Mucosa of descending colon (tissue), 3 donors: Measurements from ENCODE around the gene USP20. TPM values are rescaled to one million over a fixed set of nuclear protein-coding genes. Genes with fewer than 3 reads are reported as not detected.
A peak's percentile ranks its signal among the peaks of the same experiment; 100 is the strongest.

ENCODE experiments used
- ATAC-seq: fragments of 200-7000 bp; cut with Tn5 transposase; one replicate; pipeline ENCODE4 v1.9.1; 2020; ENCODE audit warnings: mild to moderate bottlenecking, moderate library complexity
- DNase-seq, 3 donors: peaks; one replicate each; pipeline ENCODE4 v3.0.0-alpha.2; 2020
- H3K36me3 ChIP-seq: fragments of 200-600 bp; one replicate; pipeline ENCODE4 v1.8.0; 2021; ENCODE audit warnings: low read depth, mild to moderate bottlenecking
- H3K4me1 ChIP-seq: fragments of 200-600 bp; one replicate; pipeline ENCODE4 v1.8.0; 2021; ENCODE audit warnings: low read depth, mild to moderate bottlenecking
- H3K4me3 ChIP-seq: fragments of 200-600 bp; one replicate; pipeline ENCODE4 v1.8.0; 2021; ENCODE audit warnings: mild to moderate bottlenecking
- H3K9me3 ChIP-seq: fragments of 200-600 bp; one replicate; pipeline ENCODE4 v1.8.0; 2021; ENCODE audit warnings: mild to moderate bottlenecking
- intact Hi-C, 2 donors: fragments of 100-400 bp; cut with DNase I in 1 of 2; cut with micrococcal nuclease in 1 of 2; formaldehyde crosslinking; loops; one replicate each; pipeline versions ENCODE4 v1.11.0 to v1.11.1; 2022; cut with DNase I, micrococcal nuclease
- total RNA-seq, 3 donors: library from RNA; stranded (reverse); fragmentation: NEBNext Ultra II Directional in 2 of 3; extraction: Animal tissue kit (Norgen Biotek cat#: 25700) in 2 of 3; gene quantifications; one replicate each; pipeline versions ENCODE4 v1.2.1 to v1.2.4, GENCODE V29; 2021 to 2023
- TF ChIP-seq, protein P1 (sequence below): fragments of 200-600 bp; IDR thresholded peaks from one replicate; pipeline ENCODE4 v1.8.0; 2022; ENCODE audit warnings: antibody characterized with exemption, mild to moderate bottlenecking
- donor health status: DM: no; HTN: no; CAD: no; lungs with moderate emphysema.
- donor health status: DM: no; HTN: no; CAD: no.
- donor health status: DM: no; HTN: yes; CAD: no.

USP20 gene
- total RNA-seq, 3 donors from 2014 or later = 20.2 to 32.3 (median 22.9) TPM

DNA sequence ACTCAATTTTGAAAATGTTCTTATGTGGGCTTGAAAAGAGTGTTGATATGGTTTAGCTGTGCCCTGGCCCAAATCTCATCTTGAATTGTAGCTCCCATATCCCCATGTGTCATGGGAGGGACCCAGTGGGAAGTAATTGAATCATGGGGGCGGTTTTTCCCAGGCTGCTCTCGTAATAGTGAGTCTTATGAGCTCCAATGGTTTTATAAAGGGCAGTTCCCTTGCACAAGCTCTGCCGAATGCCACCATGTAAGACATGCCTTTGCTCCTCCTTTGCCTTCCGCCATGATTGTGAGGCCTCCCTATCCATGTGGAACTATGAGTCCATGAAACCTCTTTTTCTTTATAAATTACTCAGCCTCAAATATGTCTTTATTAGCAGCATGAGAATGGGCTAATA is 71.0 kb downstream of the USP20 start:
- ATAC-seq = no peak
- TF ChIP-seq, protein P1, sequence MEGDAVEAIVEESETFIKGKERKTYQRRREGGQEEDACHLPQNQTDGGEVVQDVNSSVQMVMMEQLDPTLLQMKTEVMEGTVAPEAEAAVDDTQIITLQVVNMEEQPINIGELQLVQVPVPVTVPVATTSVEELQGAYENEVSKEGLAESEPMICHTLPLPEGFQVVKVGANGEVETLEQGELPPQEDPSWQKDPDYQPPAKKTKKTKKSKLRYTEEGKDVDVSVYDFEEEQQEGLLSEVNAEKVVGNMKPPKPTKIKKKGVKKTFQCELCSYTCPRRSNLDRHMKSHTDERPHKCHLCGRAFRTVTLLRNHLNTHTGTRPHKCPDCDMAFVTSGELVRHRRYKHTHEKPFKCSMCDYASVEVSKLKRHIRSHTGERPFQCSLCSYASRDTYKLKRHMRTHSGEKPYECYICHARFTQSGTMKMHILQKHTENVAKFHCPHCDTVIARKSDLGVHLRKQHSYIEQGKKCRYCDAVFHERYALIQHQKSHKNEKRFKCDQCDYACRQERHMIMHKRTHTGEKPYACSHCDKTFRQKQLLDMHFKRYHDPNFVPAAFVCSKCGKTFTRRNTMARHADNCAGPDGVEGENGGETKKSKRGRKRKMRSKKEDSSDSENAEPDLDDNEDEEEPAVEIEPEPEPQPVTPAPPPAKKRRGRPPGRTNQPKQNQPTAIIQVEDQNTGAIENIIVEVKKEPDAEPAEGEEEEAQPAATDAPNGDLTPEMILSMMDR = no peak
- no peaks in the 10 kb centered on the region for H3K4me1 ChIP-seq
- no peak for DNase-seq
- intact Hi-C loops = no loop called here
- H3K36me3 ChIP-seq = no peaks in the 10 kb centered on the region
- H3K9me3 ChIP-seq = no peaks in the 10 kb centered on the region
- H3K4me3 ChIP-seq = no peak overlapping the region

DNA sequence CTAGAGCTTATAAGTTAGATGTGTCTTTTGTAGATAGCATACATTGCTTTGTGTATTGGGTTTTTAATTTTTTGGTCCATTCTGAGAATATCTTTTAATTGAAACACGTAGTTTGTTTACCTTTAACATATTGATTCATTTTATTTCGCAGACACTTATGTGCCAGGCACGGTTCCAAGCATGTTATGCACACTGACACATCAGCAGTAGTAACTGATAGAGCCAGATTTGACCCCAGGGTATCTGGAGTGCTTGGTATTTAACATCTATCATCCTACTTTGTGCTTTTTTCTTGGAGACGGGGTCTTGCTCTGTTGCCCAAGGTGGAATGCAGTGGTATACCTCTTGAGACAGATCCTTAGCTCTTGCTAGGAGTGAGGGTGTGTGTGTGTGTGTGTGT is 71.9 kb downstream of the USP20 start:
- Histone ChIP-seq H3K9me3 (no peaks in the 10 kb centered on the region), H3K4me3 (no peak overlapping the region), H3K36me3 (no peaks in the 10 kb centered on the region), H3K4me1 (no peaks in the 10 kb centered on the region)
- no peak for DNase-seq
- ATAC-seq = no peak
- TF ChIP-seq, protein P1 = no peak
- intact Hi-C loops = no loop called here

DNA sequence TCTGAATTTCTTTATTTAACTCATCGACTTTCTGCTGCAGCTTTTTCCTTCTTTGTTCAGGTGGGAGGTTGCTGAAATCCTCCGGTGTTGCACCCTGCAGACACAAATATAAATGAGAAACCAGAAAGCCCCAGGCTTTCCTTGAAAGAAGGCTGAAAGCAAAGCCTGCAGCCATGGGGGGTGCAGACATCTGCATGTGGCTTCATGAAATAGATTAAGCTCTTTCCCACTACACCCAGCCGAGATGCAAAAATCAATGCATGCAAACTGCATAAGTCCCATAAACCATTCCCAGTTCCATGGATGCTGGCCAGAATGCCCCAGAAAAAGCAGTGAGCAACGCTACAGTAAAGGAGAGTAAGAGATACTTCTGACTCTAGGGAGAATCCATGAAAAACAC is 73.6 kb downstream of the USP20 start:
- H3K4me1 ChIP-seq = no peaks in the 10 kb centered on the region
- no peaks in the 10 kb centered on the region for H3K36me3 ChIP-seq
- TF ChIP-seq, protein P1 = no peak
- no peak for DNase-seq
- intact Hi-C loops = no loop called here
- no peaks in the 10 kb centered on the region for H3K9me3 ChIP-seq
- no peak overlapping the region for H3K4me3 ChIP-seq
- ATAC-seq = no peak

DNA sequence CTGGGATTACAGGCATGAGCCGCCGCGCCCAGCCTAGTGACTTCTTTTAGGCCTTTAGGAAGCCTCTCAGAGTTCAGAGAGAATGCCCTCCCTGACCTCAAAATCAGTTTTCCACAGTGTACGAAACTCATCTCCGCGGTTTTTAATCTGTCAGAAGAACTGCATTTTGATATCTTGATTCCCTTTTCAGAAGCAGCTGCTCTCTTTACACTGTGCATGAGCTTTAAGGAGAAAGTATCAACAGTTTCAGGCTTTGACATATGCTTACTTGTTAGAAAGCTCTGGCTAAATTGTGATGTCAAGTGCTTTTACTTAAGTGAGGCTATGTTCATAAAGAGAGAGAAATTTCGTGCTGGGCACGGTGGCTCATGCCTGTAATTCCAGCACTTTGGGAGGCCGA is 74.6 kb downstream of the USP20 start:
- Histone ChIP-seq H3K36me3 (no peaks in the 10 kb centered on the region), H3K9me3 (no peaks in the 10 kb centered on the region), H3K4me1 (no peaks in the 10 kb centered on the region), H3K4me3 (no peak overlapping the region)
- intact Hi-C loops = no loop called here
- ATAC-seq = no peak
- DNase-seq = no peak
- TF ChIP-seq, protein P1 = no peak

DNA sequence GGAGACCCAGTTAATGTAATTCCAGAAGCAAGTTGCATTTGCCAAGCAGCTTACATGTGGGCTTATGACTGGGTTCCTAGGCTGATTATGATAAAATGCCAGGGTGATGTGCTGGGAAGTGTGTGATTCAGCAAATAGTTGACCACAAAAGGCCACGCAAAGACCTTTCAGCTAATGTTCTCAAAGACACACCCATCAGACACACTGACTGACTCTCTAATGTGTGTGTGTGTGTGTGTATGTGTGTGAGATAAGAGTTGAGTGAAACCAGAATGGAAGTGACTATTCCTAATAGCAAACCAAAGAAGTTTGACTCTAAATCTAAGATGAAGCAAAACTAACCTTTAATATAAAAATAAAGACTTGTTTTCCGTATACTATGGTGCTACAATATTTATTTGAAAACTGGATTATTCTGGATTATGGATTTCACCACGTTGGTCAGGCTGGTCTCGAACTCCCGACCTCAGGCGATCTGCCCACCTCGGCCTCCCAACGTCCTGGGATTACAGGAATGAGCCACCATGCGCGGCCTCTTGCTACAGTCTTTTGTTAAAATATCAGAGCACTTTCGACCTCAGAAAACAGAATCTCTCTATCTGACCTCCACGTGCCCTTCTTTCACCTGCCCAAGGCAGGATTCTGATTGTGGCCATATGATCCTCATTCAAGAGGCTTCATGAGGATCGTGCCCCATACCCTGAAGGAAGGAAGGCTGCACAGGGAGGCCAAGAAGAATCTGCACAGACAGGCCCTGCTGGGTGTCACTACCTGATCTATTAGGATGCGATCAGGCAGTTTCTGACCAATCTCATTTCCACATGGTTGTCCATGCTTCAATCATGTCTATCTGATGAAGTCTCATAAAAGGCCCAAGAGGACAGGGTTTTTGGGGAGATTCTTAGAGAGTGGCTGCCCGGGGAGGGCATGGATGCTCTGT is 75.6 kb downstream of the USP20 start:
- peak; percentile 33 for ATAC-seq
- intact Hi-C loops = no loop called here
- Histone ChIP-seq H3K4me1 (no peaks in the 10 kb centered on the region), H3K36me3 (no peaks in the 10 kb centered on the region), H3K9me3 (no peaks in the 10 kb centered on the region), H3K4me3 (no peak overlapping the region)
- TF ChIP-seq, protein P1 = no peak
- no peak for DNase-seq
